NT2/D1 (cell line): ENCODE results near the gene SLC25A25.

Source experiments
- SUZ12 ChIP-seq: IDR thresholded peaks from 2 replicates; pipeline ENCODE4 v1.6.1; 2011; ENCODE audit not compliant: insufficient read length, insufficient read depth; ENCODE audit errors: extremely low read depth
- ZNF274 ChIP-seq: IDR thresholded peaks from 2 replicates; pipeline ENCODE4 v1.6.1; 2011; ENCODE audit warnings: mild to moderate bottlenecking, low read depth, low read length

- TF ChIP-seq SUZ12, result no peak
- no peak for TF ChIP-seq ZNF274
These were observed 45.7 kb downstream of the SLC25A25 start for GRCh38 chr9:128113526-128114325.
